NB4 (cell line): Measurements from ENCODE around the gene MEIS1.

Experiments
- CTCF ChIP-seq: IDR thresholded peaks from one replicate; pipeline ENCODE4 v1.5.1; 2012; ENCODE audit warnings: low read depth, low read length
- MAX ChIP-seq: IDR thresholded peaks from 2 replicates; pipeline ENCODE4 v1.6.1; 2011; ENCODE audit warnings: low read depth, low read length
- POLR2A ChIP-seq: IDR thresholded peaks from 2 replicates; pipeline ENCODE4 v1.6.1; 2011; ENCODE audit warnings: mild to moderate bottlenecking; ENCODE audit not compliant: insufficient read length; ENCODE audit errors: extremely low read depth

GRCh38 chr2:66583881-66584280 lies 149.0 kb downstream of the MEIS1 start:
- TF ChIP-seq CTCF (no peak), MAX (no peak), POLR2A (no peak)
